Kidney (tissue), 14 donors: ENCODE measurements around the gene STXBP6. TPM values are rescaled to one million over a fixed set of nuclear protein-coding genes. Genes with fewer than 3 reads are reported as not detected.

Source experiments
- DNase-seq, 5 donors: peaks; one replicate each; pipeline ENCODE4 v3.0.0-alpha.2; 2013 to 2020
- FAIRE-seq: peaks from 2 replicates; lab custom pipeline; 2012; peaks lifted over from hg19 to GRCh38; lab: Jason Lieb, UNC
- H3K27ac ChIP-seq, 2 donors: one replicate each; pipeline ENCODE4 v1.7.0; 2013; ENCODE audit warnings: low read depth in 2 of 2, low read length in 2 of 2, inconsistent platforms in 1 of 2
- H3K27me3 ChIP-seq: one replicate; pipeline ENCODE4 v1.7.1; 2013; ENCODE audit warnings: low read length, inconsistent platforms; ENCODE audit not compliant: control insufficient read depth, insufficient read depth
- H3K36me3 ChIP-seq, 3 donors: one replicate each; pipeline versions ENCODE4 v1.7.0 to v1.7.1; 2013; ENCODE audit warnings: low read length in 3 of 3, control low read depth in 1 of 3, inconsistent platforms in 1 of 3; ENCODE audit not compliant: insufficient read depth in 3 of 3, control insufficient read depth in 2 of 3
- H3K4me1 ChIP-seq, 3 donors: one replicate each; pipeline versions ENCODE4 v1.7.0 to v1.7.1; 2013; ENCODE audit warnings: low read length in 3 of 3, inconsistent platforms in 1 of 3, low read depth in 1 of 3; ENCODE audit not compliant: control insufficient read depth in 2 of 3, insufficient read depth in 2 of 3
- H3K4me3 ChIP-seq, 3 donors: one replicate each; pipeline versions ENCODE4 v1.7.0 to v1.8.1; 2013; ENCODE audit warnings: low read length in 3 of 3, control low read depth in 1 of 3, inconsistent platforms in 1 of 3
- H3K9ac ChIP-seq, 3 donors: one replicate each; pipeline versions ENCODE4 v1.7.0 to v1.7.1; 2013; ENCODE audit warnings: low read length in 3 of 3, control low read depth in 1 of 3, inconsistent platforms in 1 of 3
- H3K9me3 ChIP-seq, 3 donors: one replicate each; pipeline versions ENCODE4 v1.7.0 to v1.7.1; 2013; ENCODE audit warnings: low read length in 3 of 3, control low read depth in 1 of 3, inconsistent platforms in 1 of 3; ENCODE audit not compliant: control insufficient read depth in 2 of 3, insufficient read depth in 1 of 3
- intact Hi-C: fragments of 100-400 bp; cut with DNase I; formaldehyde crosslinking; loops from one replicate; pipeline ENCODE4 v1.11.1; 2022
- polyA plus RNA-seq: library from polyadenylated mRNA; stranded (reverse); fragments of 350-450 nt; fragmentation: Illumina TruSeq; extraction: RNeasy Lipid Tissue Mini Kit (QIAGEN cat#74804); gene quantifications from one replicate; pipeline ENCODE4 v1.2.3, GENCODE V29; 2014; ENCODE audit warnings: low read depth, low replicate concordance; ENCODE audit not compliant: insufficient read depth
- total RNA-seq: library from RNA; stranded (reverse); fragmentation: NEBNext Ultra II Directional; extraction: Animal tissue kit (Norgen Biotek cat#: 25700); gene quantifications from one replicate; pipeline ENCODE4 v1.2.1, GENCODE V29; 2021
- TF ChIP-seq, protein P1 (sequence below): IDR thresholded peaks from 3 replicates; pipeline ENCODE4 v1.5.1; 2012; ENCODE audit warnings: mild to moderate bottlenecking, moderate library complexity, borderline replicate concordance; ENCODE audit not compliant: insufficient read depth; ENCODE audit errors: extremely low read depth
- donor health status: control.
- donor health status: control.
- donor health status: control.
- donor health status: control.
- donor health status: control.
- donor health status: DM: yes; HTN: yes; CAD: no.
- donor health status: Normal renal cell carcinoma (clear cell type).

The STXBP6 gene
- total and polyA plus RNA-seq, 2 donors from 2014 or later = 2.8 to 3.9 TPM

DNA sequence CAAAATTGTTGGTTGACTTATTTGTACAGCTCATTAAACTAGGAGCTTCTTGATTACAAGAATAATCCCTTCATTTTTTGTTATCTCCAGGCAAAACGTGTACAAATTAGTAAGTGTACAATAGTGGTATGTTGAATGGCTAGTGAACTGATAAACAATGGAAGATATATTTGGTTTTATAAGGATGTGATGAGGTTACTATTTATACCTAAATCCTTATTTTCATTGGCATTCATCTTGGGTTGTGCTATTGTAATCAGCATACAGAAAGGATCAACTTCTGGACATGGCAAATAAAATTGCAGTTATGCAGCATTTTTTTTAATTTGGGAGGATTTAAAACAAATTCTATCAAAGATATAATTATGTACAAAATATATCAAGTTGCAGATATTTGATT, 216.6 kb downstream of the STXBP6 start:
- no peak overlapping the region for H3K4me3 ChIP-seq
- no peaks in the 10 kb centered on the region for H3K9me3 ChIP-seq
- no peak overlapping the region for H3K27ac ChIP-seq
- no peaks in the 10 kb centered on the region for H3K36me3 ChIP-seq
- intact Hi-C loops = no loop called here
- H3K4me1 ChIP-seq = no peaks in the 10 kb centered on the region
- no peaks in the 10 kb centered on the region for H3K27me3 ChIP-seq
- TF ChIP-seq, protein P1, sequence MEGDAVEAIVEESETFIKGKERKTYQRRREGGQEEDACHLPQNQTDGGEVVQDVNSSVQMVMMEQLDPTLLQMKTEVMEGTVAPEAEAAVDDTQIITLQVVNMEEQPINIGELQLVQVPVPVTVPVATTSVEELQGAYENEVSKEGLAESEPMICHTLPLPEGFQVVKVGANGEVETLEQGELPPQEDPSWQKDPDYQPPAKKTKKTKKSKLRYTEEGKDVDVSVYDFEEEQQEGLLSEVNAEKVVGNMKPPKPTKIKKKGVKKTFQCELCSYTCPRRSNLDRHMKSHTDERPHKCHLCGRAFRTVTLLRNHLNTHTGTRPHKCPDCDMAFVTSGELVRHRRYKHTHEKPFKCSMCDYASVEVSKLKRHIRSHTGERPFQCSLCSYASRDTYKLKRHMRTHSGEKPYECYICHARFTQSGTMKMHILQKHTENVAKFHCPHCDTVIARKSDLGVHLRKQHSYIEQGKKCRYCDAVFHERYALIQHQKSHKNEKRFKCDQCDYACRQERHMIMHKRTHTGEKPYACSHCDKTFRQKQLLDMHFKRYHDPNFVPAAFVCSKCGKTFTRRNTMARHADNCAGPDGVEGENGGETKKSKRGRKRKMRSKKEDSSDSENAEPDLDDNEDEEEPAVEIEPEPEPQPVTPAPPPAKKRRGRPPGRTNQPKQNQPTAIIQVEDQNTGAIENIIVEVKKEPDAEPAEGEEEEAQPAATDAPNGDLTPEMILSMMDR = no peak
- H3K9ac ChIP-seq = no peak overlapping the region
- DNase-seq = no peak
- no peak for FAIRE-seq

DNA sequence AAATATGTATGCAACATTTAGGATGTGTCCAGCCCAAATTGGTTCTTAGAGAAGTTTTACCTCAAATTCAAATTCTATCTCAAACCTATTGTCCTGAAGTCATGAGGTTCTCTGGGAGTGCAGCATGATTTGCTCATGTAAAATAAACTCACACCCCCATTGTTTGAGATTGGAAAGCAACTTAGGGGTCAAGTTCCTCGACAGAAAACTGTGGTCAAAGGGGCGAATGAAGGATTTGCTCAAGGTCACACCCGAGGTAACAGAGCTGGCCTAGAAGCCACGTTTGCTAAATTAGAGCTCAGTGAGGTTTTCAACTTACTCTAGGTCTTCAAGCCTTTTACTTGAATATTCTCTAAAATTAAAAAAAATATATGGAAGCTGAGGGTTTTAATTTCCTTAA, 218.3 kb downstream of the STXBP6 start:
- Histone ChIP-seq H3K4me3 (no peak overlapping the region), H3K9ac (no peak overlapping the region), H3K27me3 (no peaks in the 10 kb centered on the region), H3K27ac (no peak overlapping the region), H3K4me1 (no peaks in the 10 kb centered on the region), H3K36me3 (no peaks in the 10 kb centered on the region), H3K9me3 (no peaks in the 10 kb centered on the region)
- no peak for DNase-seq
- no peak for FAIRE-seq
- intact Hi-C loops = no loop called here
- TF ChIP-seq, protein P1 = no peak

DNA sequence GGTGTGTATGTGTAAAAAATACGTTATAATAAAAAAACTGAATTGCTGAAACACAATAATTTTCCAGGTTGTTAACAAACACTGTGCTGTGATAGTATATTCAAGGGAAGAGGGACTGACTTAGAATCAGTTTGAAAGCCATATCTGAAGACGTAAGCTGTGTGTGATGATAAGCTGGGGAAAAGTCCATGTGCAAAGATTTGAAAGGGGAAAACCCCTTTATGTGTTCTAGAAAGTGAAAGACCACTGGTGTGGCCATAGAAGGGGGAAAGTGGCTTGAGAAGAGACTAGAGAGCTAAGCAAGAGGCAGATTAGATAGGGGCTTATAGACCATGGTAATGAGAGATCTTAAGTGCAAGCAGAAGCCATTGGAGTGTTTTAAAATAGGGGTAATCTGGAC, 220.1 kb downstream of the STXBP6 start:
- Histone ChIP-seq H3K36me3 (no peaks in the 10 kb centered on the region), H3K27me3 (no peaks in the 10 kb centered on the region), H3K27ac (no peak overlapping the region), H3K4me3 (no peak overlapping the region), H3K9me3 (no peaks in the 10 kb centered on the region), H3K4me1 (no peaks in the 10 kb centered on the region), H3K9ac (no peak overlapping the region)
- FAIRE-seq (no peak), DNase-seq (no peak)
- TF ChIP-seq, protein P1 = no peak
- intact Hi-C loops = no loop called here

DNA sequence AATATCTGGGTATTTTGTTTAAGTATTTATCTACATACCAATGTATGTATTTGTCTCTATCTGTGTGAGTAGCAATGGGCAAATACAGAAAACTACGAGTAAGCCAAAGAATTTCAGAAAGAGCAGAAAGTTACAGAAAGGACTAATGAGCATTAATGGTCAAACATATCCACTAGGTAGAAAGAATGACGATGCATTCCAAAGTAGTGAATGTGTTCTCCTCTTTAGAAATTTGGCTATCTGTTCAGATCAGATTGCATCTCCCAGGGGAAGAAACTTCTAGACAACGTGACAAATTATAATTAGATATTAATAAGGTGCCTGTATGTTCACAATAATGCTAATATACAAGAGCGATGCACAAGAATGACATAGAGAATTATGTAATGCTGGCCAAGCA, 221.5 kb downstream of the STXBP6 start:
- Histone ChIP-seq H3K9me3 (no peaks in the 10 kb centered on the region), H3K4me3 (no peak overlapping the region), H3K4me1 (no peaks in the 10 kb centered on the region), H3K36me3 (no peaks in the 10 kb centered on the region), H3K27me3 (no peaks in the 10 kb centered on the region), H3K9ac (no peak overlapping the region), H3K27ac (no peak overlapping the region)
- DNase-seq = no peak
- intact Hi-C loops = no loop called here
- TF ChIP-seq, protein P1 = no peak
- no peak for FAIRE-seq
